GM19372 (cell line): Measurements from ENCODE around the gene PTPRR.

ENCODE experiments used
- ATAC-seq: cut with Tn5 transposase; IDR thresholded peaks from one replicate; pipeline ENCODE4 v1.9.1; 2021; ENCODE audit warnings: mild to moderate bottlenecking, low read depth, moderate library complexity; ENCODE audit not compliant: unreplicated experiment

PTPRR gene

GRCh38 chr12:70843363-70843762 is 77.2 kb downstream of the PTPRR start:
- no peak for ATAC-seq

GRCh38 chr12:70842942-70843341 is 77.6 kb downstream of the PTPRR start:
- ATAC-seq, result no peak

- ATAC-seq, result no peak
These were observed 78.4 kb downstream of the PTPRR start for GRCh38 chr12:70842136-70842535.

- no peak for ATAC-seq
These were observed 79.7 kb downstream of the PTPRR start for GRCh38 chr12:70840656-70841350.

GRCh38 chr12:70839544-70839943 is 81.0 kb downstream of the PTPRR start:
- ATAC-seq, result no peak

GRCh38 chr12:70838127-70838526 is 82.4 kb downstream of the PTPRR start:
- ATAC-seq, result no peak

GRCh38 chr12:70837026-70837425 is 83.5 kb downstream of the PTPRR start:
- ATAC-seq, result no peak

- ATAC-seq, result no peak
These were observed 84.6 kb downstream of the PTPRR start for GRCh38 chr12:70835948-70836347.

GRCh38 chr12:70831543-70831942 is 89.0 kb downstream of the PTPRR start:
- no peak for ATAC-seq

GRCh38 chr12:70830221-70831061 is 90.1 kb downstream of the PTPRR start:
- no peak for ATAC-seq

GRCh38 chr12:70829070-70829469 is 91.5 kb downstream of the PTPRR start:
- ATAC-seq, result no peak

GRCh38 chr12:70828351-70828750 is 92.2 kb downstream of the PTPRR start:
- no peak for ATAC-seq

GRCh38 chr12:70826156-70826555 is 94.4 kb downstream of the PTPRR start:
- no peak for ATAC-seq

GRCh38 chr12:70824511-70824910 is 96.0 kb downstream of the PTPRR start:
- ATAC-seq, result no peak

- no peak for ATAC-seq
These were observed 97.2 kb downstream of the PTPRR start for GRCh38 chr12:70823182-70823976.

GRCh38 chr12:70822412-70822811 is 98.1 kb downstream of the PTPRR start:
- ATAC-seq, result no peak

GRCh38 chr12:70815971-70816391 is 104.6 kb downstream of the PTPRR start:
- ATAC-seq, result no peak

GRCh38 chr12:70815056-70815455 is 105.5 kb downstream of the PTPRR start:
- no peak for ATAC-seq

GRCh38 chr12:70813559-70813958 is 107.0 kb downstream of the PTPRR start:
- ATAC-seq, result no peak

- ATAC-seq, result no peak
These were observed 108.4 kb downstream of the PTPRR start for GRCh38 chr12:70812136-70812535.

- no peak for ATAC-seq
These were observed 110.7 kb downstream of the PTPRR start for GRCh38 chr12:70809887-70810286.
